Measurements from ENCODE around the gene C9orf40.

Gene C9orf40

GRCh38 chr9:74952201-74953151, at the start of gene C9orf40:
Gene C9orf40, minus strand, starts transcription at chr9:74952912. Its CDS starts 301 bp downstream, at chr9:74952611.
- DNase-seq: no peak

GRCh38 chr9:75001719-75002421, 49.2 kb upstream of the C9orf40 start:
- DNase-seq: no peak

GRCh38 chr9:75000835-75001234, 48.1 kb upstream of the C9orf40 start:
- DNase-seq: no peak

- DNase-seq: no peak
Observed at GRCh38 chr9:74985041-74985440, 32.3 kb upstream of the C9orf40 start.

- DNase-seq: no peak
Observed at GRCh38 chr9:74983709-74984108, 31.0 kb upstream of the C9orf40 start.

- DNase-seq: no peak
Observed at GRCh38 chr9:74979844-74980243, 27.1 kb upstream of the C9orf40 start.

GRCh38 chr9:74977287-74977686, 24.6 kb upstream of the C9orf40 start:
- no peak for DNase-seq

GRCh38 chr9:74975538-74975937, 22.8 kb upstream of the C9orf40 start:
- DNase-seq: no peak

- no peak for DNase-seq
Observed at GRCh38 chr9:74974558-74974957, 21.8 kb upstream of the C9orf40 start.

- DNase-seq: no peak
Observed at GRCh38 chr9:74973714-74974113, 21.0 kb upstream of the C9orf40 start.

GRCh38 chr9:74963056-74963455, 10.3 kb upstream of the C9orf40 start:
- DNase-seq: no peak

- no peak for DNase-seq
Observed at GRCh38 chr9:74961496-74961895, 8.8 kb upstream of the C9orf40 start.

- DNase-seq: no peak
Observed at GRCh38 chr9:74960561-74960960, 7.8 kb upstream of the C9orf40 start.

GRCh38 chr9:74958587-74958986, 5.9 kb upstream of the C9orf40 start:
- no peak for DNase-seq

- no peak for DNase-seq
Observed at GRCh38 chr9:74953235-74953751, 581 bp upstream of the C9orf40 start.

GRCh38 chr9:74951725-74952151, 974 bp downstream of the C9orf40 start:
- DNase-seq: no peak

- DNase-seq: no peak
Observed at GRCh38 chr9:74951107-74951720, 1.5 kb downstream of the C9orf40 start.

- DNase-seq: no peak
Observed at GRCh38 chr9:74949859-74950855, 2.6 kb downstream of the C9orf40 start.

GRCh38 chr9:74948937-74949336, 3.8 kb downstream of the C9orf40 start:
- no peak for DNase-seq

GRCh38 chr9:74946686-74947085, 6.0 kb downstream of the C9orf40 start:
- DNase-seq: no peak

- no peak for DNase-seq
Observed at GRCh38 chr9:74942801-74943200, 9.9 kb downstream of the C9orf40 start.

GRCh38 chr9:74940600-74940999, 12.1 kb downstream of the C9orf40 start:
- no peak for DNase-seq

Data from cortex of kidney (tissue), 1 donor.